IMR-90 (cell line): ENCODE data around the gene SEC23A. TPM values are rescaled to one million over a fixed set of nuclear protein-coding genes. Genes with fewer than 3 reads are reported as not detected.

ENCODE experiments used
- ATAC-seq: fragments of 200-7000 bp; cut with Tn5 transposase; 2 replicates; pipeline ENCODE4 v1.9.1; 2020; ENCODE audit warnings: low read depth, mild to moderate bottlenecking, moderate library complexity
- BruUV-seq: library from RNA; stranded (reverse); fragments of 400-500 nt; replicated peaks from 2 replicates; lab custom pipeline; 2021; lab: Mats Ljungman, UMichigan
- CTCF ChIA-PET: fragments of 300-600 bp; formaldehyde crosslinking; extraction: SDS; loops from one replicate; lab custom pipeline; 2021; ENCODE audit warnings: antibody characterized with exemption; lab: Yijun Ruan, JAX
- POLR2A ChIA-PET: fragments of 300-600 bp; sonication (Branson Sonifier 250); formaldehyde crosslinking; loops from one replicate; lab custom pipeline; 2022; ENCODE audit warnings: antibody characterized with exemption; ENCODE audit not compliant: unreplicated experiment; lab: Charles Lee
- DNase-seq: peaks from one replicate; pipeline ENCODE4 v3.0.0; 2013
- H2AFZ ChIP-seq: replicated peaks from 2 replicates; pipeline ENCODE3; 2013; ENCODE audit warnings: low read length, mild to moderate bottlenecking; ENCODE audit not compliant: poor library complexity
- H2AK5ac ChIP-seq: 2 replicates; pipeline ENCODE4 v1.6.1; 2013; ENCODE audit warnings: low read depth, low read length, inconsistent platforms
- H2AK9ac ChIP-seq: replicated peaks from 2 replicates; pipeline ENCODE3; 2013; ENCODE audit warnings: mild to moderate bottlenecking, low read depth, low read length, moderate library complexity; ENCODE audit not compliant: poor library complexity
- H2BK120ac ChIP-seq: 2 replicates; pipeline ENCODE4 v1.6.1; 2013; ENCODE audit warnings: low read depth, low read length, inconsistent platforms
- H2BK15ac ChIP-seq: 3 replicates; pipeline ENCODE4 v1.6.1; 2013; ENCODE audit warnings: low read depth, low read length, inconsistent platforms
- H2BK20ac ChIP-seq: 2 replicates; pipeline ENCODE4 v1.6.1; 2013; ENCODE audit warnings: low read depth, mild to moderate bottlenecking, inconsistent platforms, low read length, moderate library complexity
- H2BK5ac ChIP-seq: 2 replicates; pipeline ENCODE4 v1.6.1; 2013; ENCODE audit warnings: mild to moderate bottlenecking, low read depth, low read length, inconsistent platforms; ENCODE audit not compliant: poor library complexity, severe bottlenecking
- H3K14ac ChIP-seq: replicated peaks from 2 replicates; pipeline ENCODE4 v1.6.1; 2013; ENCODE audit warnings: low read depth, low read length, inconsistent platforms
- H3K18ac ChIP-seq: 2 replicates; pipeline ENCODE4 v1.6.1; 2013; ENCODE audit warnings: low read depth, low read length, control low read depth
- H3K23ac ChIP-seq: 2 replicates; pipeline ENCODE4 v1.6.1; 2013; ENCODE audit warnings: low read depth, low read length, inconsistent platforms
- H3K27ac ChIP-seq: 2 replicates; pipeline ENCODE4 v1.5.1; 2013; ENCODE audit warnings: mild to moderate bottlenecking, control low read depth, low read length; ENCODE audit not compliant: insufficient read depth
- H3K27me3 ChIP-seq: 2 replicates; pipeline ENCODE4 v1.6.1; 2013; ENCODE audit warnings: low read length; ENCODE audit not compliant: control insufficient read depth, insufficient read depth
- H3K36me3 ChIP-seq: 2 replicates; pipeline ENCODE4 v1.6.1; 2013; ENCODE audit warnings: low read length, mixed read lengths; ENCODE audit not compliant: control insufficient read depth, insufficient read depth
- H3K4ac ChIP-seq: 2 replicates; pipeline ENCODE4 v1.6.1; 2013; ENCODE audit warnings: low read depth, low read length, inconsistent platforms
- H3K4me1 ChIP-seq: 2 replicates; pipeline ENCODE4 v1.6.1; 2013; ENCODE audit warnings: low read length, mixed read lengths; ENCODE audit not compliant: control insufficient read depth, insufficient read depth
- H3K4me2 ChIP-seq: 2 replicates; pipeline ENCODE4 v1.6.1; 2013; ENCODE audit warnings: low read depth, mild to moderate bottlenecking, control low read depth, low read length, moderate library complexity
- H3K4me3 ChIP-seq: 2 replicates; pipeline ENCODE4 v1.5.1; 2013; ENCODE audit warnings: low read depth, mild to moderate bottlenecking, control low read depth, low read length, moderate library complexity; ENCODE audit not compliant: insufficient read depth
- H3K56ac ChIP-seq: 2 replicates; pipeline ENCODE4 v1.6.1; 2013; ENCODE audit warnings: low read length, inconsistent platforms; ENCODE audit not compliant: insufficient read depth; ENCODE audit errors: extremely low read depth
- H3K79me1 ChIP-seq, 2 experiments: 2 replicates each; pipeline ENCODE4 v1.6.1; 2013; ENCODE audit warnings: low read length in 2 of 2, inconsistent platforms in 1 of 2, low read depth in 1 of 2
- H3K9ac ChIP-seq: 2 replicates; pipeline ENCODE4 v1.6.1; 2013; ENCODE audit warnings: low read depth, low read length, control low read depth
- H3K9me1 ChIP-seq: 2 replicates; pipeline ENCODE4 v1.6.1; 2013; ENCODE audit warnings: low read length, inconsistent platforms; ENCODE audit not compliant: insufficient read depth
- H3K9me3 ChIP-seq: 2 replicates; pipeline ENCODE4 v1.6.1; 2013; ENCODE audit warnings: low read length; ENCODE audit not compliant: control insufficient read depth, insufficient read depth
- H4K20me1 ChIP-seq: 2 replicates; pipeline ENCODE4 v1.6.1; 2013; ENCODE audit warnings: low read length, inconsistent platforms; ENCODE audit not compliant: insufficient read depth
- H4K5ac ChIP-seq: 2 replicates; pipeline ENCODE4 v1.6.1; 2013; ENCODE audit warnings: mild to moderate bottlenecking, low read depth, low read length, control low read depth
- H4K8ac ChIP-seq, 2 experiments: 2 replicates each; pipeline ENCODE4 v1.6.1; 2013; ENCODE audit warnings: low read depth in 2 of 2, low read length in 2 of 2, control low read depth in 1 of 2, inconsistent platforms in 1 of 2
- H4K91ac ChIP-seq: 2 replicates; pipeline ENCODE4 v1.6.1; 2013; ENCODE audit warnings: low read depth, low read length, inconsistent platforms; ENCODE audit not compliant: insufficient read depth
- CEBPB ChIP-seq: IDR thresholded peaks from 2 replicates; pipeline ENCODE4 v1.6.1; 2012; ENCODE audit warnings: low read depth, low read length, improper control_type of control experiment
- RAD21 ChIP-seq: IDR thresholded peaks from 2 replicates; pipeline ENCODE4 v1.6.1; 2012; ENCODE audit warnings: low read length, improper control_type of control experiment
- SMC3 ChIP-seq: fragments of 150-350 bp; IDR thresholded peaks from 2 replicates; pipeline ENCODE4 v1.6.1; 2016; ENCODE audit warnings: low read depth, mild to moderate bottlenecking, antibody characterized with exemption, low read length, moderate library complexity
- WGBS, 2 experiments: methylation state at CpG; one replicate each; pipeline versions ENCODE4 v1.1.5 to v1.1.7; 2013; ENCODE audit warnings: missing lambda C conversion rate in 2 of 2; ENCODE audit not compliant: insufficient read length in 1 of 2; ENCODE audit errors: extremely low coverage in 2 of 2; 5-methylcytosine and 5-hydroxymethylcytosine counted together
- dilution Hi-C: fragments of 300-500 bp; cut with HindIII; formaldehyde crosslinking; loops from one replicate; pipeline ENCODE4 v1.14.3; 2018; ENCODE audit warnings: low sequenced_read_pairs; ENCODE audit not compliant: unreplicated experiment
- in situ Hi-C: fragments of 300-500 bp; cut with MboI; formaldehyde crosslinking; loops from 3 replicates; pipeline ENCODE4 v1.14.3; 2019; ENCODE audit warnings: low sequenced_read_pairs, inconsistent platforms, mixed read lengths
- intact Hi-C: fragments of 100-400 bp; cut with micrococcal nuclease; formaldehyde crosslinking; loops from 2 replicates; pipeline ENCODE4 v1.10.0; 2022
- polyA plus RNA-seq, 3 experiments: library from polyadenylated mRNA; depleted of rRNA; stranded (reverse); fragments of >200 nt; gene quantifications; 2 replicates each; pipeline ENCODE4 v1.2.3, GENCODE V29; 2012; ENCODE audit warnings: low replicate concordance in 1 of 3
- total RNA-seq: library from RNA; depleted of rRNA; stranded (reverse); fragments of >200 nt; gene quantifications from 2 replicates; pipeline ENCODE4 v1.2.3, GENCODE V29; 2012
- TF ChIP-seq, protein P1 (sequence below): fragments of 150-350 bp; IDR thresholded peaks from 2 replicates; pipeline ENCODE4 v1.6.1; 2016; ENCODE audit warnings: low read depth, mild to moderate bottlenecking, low read length, moderate library complexity, borderline replicate concordance
- TF ChIP-seq, protein P2 (sequence below): conservative IDR thresholded peaks from 2 replicates; pipeline ENCODE4 v1.5.1; 2012; ENCODE audit warnings: mild to moderate bottlenecking, low read depth, low read length, improper control_type of control experiment

The SEC23A gene
- total and polyA plus RNA-seq, 2 of the 4 experiments (the other 2 are of a cell fraction), result 141 to 609 TPM

DNA sequence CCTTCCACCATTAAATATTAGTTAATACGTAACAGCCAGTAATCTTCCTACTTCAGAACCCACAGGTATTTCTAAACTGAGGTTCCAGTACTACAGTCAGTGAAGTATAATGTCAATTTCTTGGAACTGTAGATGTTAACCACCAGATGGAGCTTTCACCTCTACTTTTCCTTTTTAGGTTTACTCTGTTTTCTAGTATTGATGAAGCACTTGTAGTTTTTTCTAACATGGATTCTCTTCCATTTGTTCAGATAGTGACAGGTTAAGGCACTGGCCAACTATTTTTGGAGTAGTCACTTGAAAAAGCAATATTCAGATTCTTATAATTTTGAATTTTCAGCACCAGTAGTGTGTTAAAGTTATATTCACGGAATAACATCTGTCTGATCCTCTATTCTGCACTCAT lies 4.6 kb upstream of the SEC23A start:
- CTCF ChIA-PET, result interaction anchor here (1.4 kb wide), 1 partner anchor 10 kb away, joined by 4 read pairs; no protein-coding TSS in a partner anchor
- Histone ChIP-seq H3K4me1 (no peaks in the 10 kb centered on the region), H3K79me1 (peaks cover 6 to 15% of the 10 kb centered on the region in 2 experiments), H3K9ac (no peak overlapping the region), H3K18ac (no peak overlapping the region), H2BK20ac (no peak overlapping the region), H2AK5ac (no peak overlapping the region), H2BK5ac (no peak overlapping the region), H3K27me3 (no peaks in the 10 kb centered on the region), H2BK15ac (no peak overlapping the region), H4K8ac (no peak overlapping the region), H3K36me3 (no peaks in the 10 kb centered on the region), H4K20me1 (peaks cover 2% of the 10 kb centered on the region; the same call in 1 of the 2 replicates), H2AFZ (no peak overlapping the region), H3K56ac (no peak overlapping the region), H3K4ac (no peak overlapping the region), H3K9me3 (no peaks in the 10 kb centered on the region), H4K5ac (no peak overlapping the region), H4K91ac (no peak overlapping the region), H3K14ac (no peak overlapping the region), H3K23ac (no peak overlapping the region), H2AK9ac (no peak overlapping the region), H3K4me3 (no peak overlapping the region), H3K9me1 (no peaks in the 10 kb centered on the region), H3K4me2 (no peak overlapping the region), H2BK120ac (no peak overlapping the region), H3K27ac (no peak overlapping the region)
- intact Hi-C loops (loop anchor here (1.0 to 10.0 kb wide), 3 partner anchors 157 to 324 kb away; no protein-coding TSS in a partner anchor), in situ Hi-C loops (no loop called here), dilution Hi-C loops (no loop called here)
- no CpG with 5 or more reads among the region's 2 CpGs for WGBS, 2 experiments
- POLR2A ChIA-PET, result interaction anchor here (0.6 kb wide), 1 partner anchor 16 kb away, joined by 3 read pairs; no protein-coding TSS in a partner anchor
- ATAC-seq (no peak), DNase-seq (peak; percentile 55)
- BruUV-seq, result no TSS peak
- TF ChIP-seq RAD21 (peak; percentile 55), SMC3 (peak; percentile 57; the same call in 1 of the 2 replicates), CEBPB (no peak)
- TF ChIP-seq, protein P1, sequence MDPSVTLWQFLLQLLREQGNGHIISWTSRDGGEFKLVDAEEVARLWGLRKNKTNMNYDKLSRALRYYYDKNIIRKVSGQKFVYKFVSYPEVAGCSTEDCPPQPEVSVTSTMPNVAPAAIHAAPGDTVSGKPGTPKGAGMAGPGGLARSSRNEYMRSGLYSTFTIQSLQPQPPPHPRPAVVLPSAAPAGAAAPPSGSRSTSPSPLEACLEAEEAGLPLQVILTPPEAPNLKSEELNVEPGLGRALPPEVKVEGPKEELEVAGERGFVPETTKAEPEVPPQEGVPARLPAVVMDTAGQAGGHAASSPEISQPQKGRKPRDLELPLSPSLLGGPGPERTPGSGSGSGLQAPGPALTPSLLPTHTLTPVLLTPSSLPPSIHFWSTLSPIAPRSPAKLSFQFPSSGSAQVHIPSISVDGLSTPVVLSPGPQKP, result no peak
- TF ChIP-seq, protein P2, sequence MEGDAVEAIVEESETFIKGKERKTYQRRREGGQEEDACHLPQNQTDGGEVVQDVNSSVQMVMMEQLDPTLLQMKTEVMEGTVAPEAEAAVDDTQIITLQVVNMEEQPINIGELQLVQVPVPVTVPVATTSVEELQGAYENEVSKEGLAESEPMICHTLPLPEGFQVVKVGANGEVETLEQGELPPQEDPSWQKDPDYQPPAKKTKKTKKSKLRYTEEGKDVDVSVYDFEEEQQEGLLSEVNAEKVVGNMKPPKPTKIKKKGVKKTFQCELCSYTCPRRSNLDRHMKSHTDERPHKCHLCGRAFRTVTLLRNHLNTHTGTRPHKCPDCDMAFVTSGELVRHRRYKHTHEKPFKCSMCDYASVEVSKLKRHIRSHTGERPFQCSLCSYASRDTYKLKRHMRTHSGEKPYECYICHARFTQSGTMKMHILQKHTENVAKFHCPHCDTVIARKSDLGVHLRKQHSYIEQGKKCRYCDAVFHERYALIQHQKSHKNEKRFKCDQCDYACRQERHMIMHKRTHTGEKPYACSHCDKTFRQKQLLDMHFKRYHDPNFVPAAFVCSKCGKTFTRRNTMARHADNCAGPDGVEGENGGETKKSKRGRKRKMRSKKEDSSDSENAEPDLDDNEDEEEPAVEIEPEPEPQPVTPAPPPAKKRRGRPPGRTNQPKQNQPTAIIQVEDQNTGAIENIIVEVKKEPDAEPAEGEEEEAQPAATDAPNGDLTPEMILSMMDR, result peak; percentile 56
